ENCODE measurements around the gene SF3B2. TPM values are rescaled to one million over a fixed set of nuclear protein-coding genes. Genes with fewer than 3 reads are reported as not detected.
"Not testable (repeated sequence)": the region's sequence is repeated elsewhere in the genome, so short reads cannot be mapped to it uniquely, and the experiment has no call there.

Gene SF3B2
- total RNA-seq, 1 donor from 2014 or later = 261 TPM

- Mint-ChIP-seq H3K9me3 (no peaks in the 10 kb centered on the region), H3K4me3 (no peak overlapping the region), H3K36me3 (ENCODE audit: low read depth) (no peaks in the 10 kb centered on the region), H3K4me1 (peaks cover 26% of the 10 kb centered on the region), H3K27me3 (ENCODE audit: low read depth) (no peaks in the 10 kb centered on the region), H3K27ac (ENCODE audit: unreplicated experiment) (no peak overlapping the region)
- no peak for DNase-seq (ENCODE audit: low read depth, low spot score)
- no peak for TF ChIP-seq CTCF (conservative IDR thresholded peaks at IDR 0.05)
Observed at GRCh38 chr11:66111158-66111557, 59.0 kb downstream of the SF3B2 start.

GRCh38 chr11:66112041-66112491, 59.9 kb downstream of the SF3B2 start:
- Mint-ChIP-seq H3K27me3 (ENCODE audit: low read depth) (no peaks in the 10 kb centered on the region), H3K36me3 (ENCODE audit: low read depth) (no peaks in the 10 kb centered on the region), H3K27ac (ENCODE audit: unreplicated experiment) (no peak overlapping the region), H3K4me1 (peaks cover 30% of the 10 kb centered on the region), H3K4me3 (no peak overlapping the region), H3K9me3 (no peaks in the 10 kb centered on the region)
- DNase-seq (ENCODE audit: low read depth, low spot score) = no peak
- TF ChIP-seq CTCF (conservative IDR thresholded peaks at IDR 0.05) = no peak

GRCh38 chr11:66112601-66113499, 60.7 kb downstream of the SF3B2 start:
- no peak overlapping the region for H3K4me3 Mint-ChIP-seq
- H3K9me3 Mint-ChIP-seq = no peaks in the 10 kb centered on the region
- peaks cover 26% of the 10 kb centered on the region for H3K4me1 Mint-ChIP-seq
- no peak for DNase-seq (ENCODE audit: low read depth, low spot score)
- no peaks in the 10 kb centered on the region for H3K27me3 Mint-ChIP-seq (ENCODE audit: low read depth)
- TF ChIP-seq CTCF (conservative IDR thresholded peaks at IDR 0.05) = no peak
- no peaks in the 10 kb centered on the region for H3K36me3 Mint-ChIP-seq (ENCODE audit: low read depth)
- H3K27ac Mint-ChIP-seq (ENCODE audit: unreplicated experiment) = no peak overlapping the region

GRCh38 chr11:66114957-66115356, 62.8 kb downstream of the SF3B2 start:
- not testable (repeated sequence) for H3K36me3 Mint-ChIP-seq (ENCODE audit: low read depth); DNase-seq (ENCODE audit: low read depth, low spot score); H3K27me3 Mint-ChIP-seq (ENCODE audit: low read depth); H3K4me3 Mint-ChIP-seq; H3K27ac Mint-ChIP-seq (ENCODE audit: unreplicated experiment); H3K9me3 Mint-ChIP-seq
- peaks cover 38% of the 10 kb centered on the region for H3K4me1 Mint-ChIP-seq

GRCh38 chr11:66115638-66116301, 63.6 kb downstream of the SF3B2 start:
- DNase-seq (ENCODE audit: low read depth, low spot score) = no peak
- H3K27ac Mint-ChIP-seq (ENCODE audit: unreplicated experiment) = no peak overlapping the region
- no peaks in the 10 kb centered on the region for H3K9me3 Mint-ChIP-seq
- no peaks in the 10 kb centered on the region for H3K36me3 Mint-ChIP-seq (ENCODE audit: low read depth)
- peaks cover 38% of the 10 kb centered on the region for H3K4me1 Mint-ChIP-seq
- H3K27me3 Mint-ChIP-seq (ENCODE audit: low read depth) = no peaks in the 10 kb centered on the region
- no peak overlapping the region for H3K4me3 Mint-ChIP-seq
- TF ChIP-seq CTCF (conservative IDR thresholded peaks at IDR 0.05) = no peak
